ENCODE measurements around the gene CHRNB1. TPM values are rescaled to one million over a fixed set of nuclear protein-coding genes. Genes with fewer than 3 reads are reported as not detected.

CHRNB1 gene
- total RNA-seq, 1 experiment from 2014 or later, result 12.7 TPM

GRCh38 chr17:7426896-7427489 lies 17.9 kb upstream of the CHRNB1 start:
- no peak overlapping the region for H2BK5ac ChIP-seq (ENCODE audit: insufficient read length, low read length)
- no peak overlapping the region for H3K18ac ChIP-seq (ENCODE audit: insufficient read length, low read depth, low read length)
- no peaks in the 10 kb centered on the region for H3K23me2 ChIP-seq (ENCODE audit: insufficient read length, low read depth, low read length, poor library complexity, severe bottlenecking)
- H4K91ac ChIP-seq (ENCODE audit: insufficient read length, low read depth, low read length), result no peak overlapping the region
- H3T11ph ChIP-seq (ENCODE audit: low read length), result no peak overlapping the region
- no peak overlapping the region for H3K56ac ChIP-seq (ENCODE audit: insufficient read length, low read depth, low read length)
- no CpG with 5 or more reads among the region's 29 CpGs for WGBS (ENCODE audit: extremely low coverage, insufficient read length, low lambda C conversion rate)
- H3K4me2 ChIP-seq (ENCODE audit: insufficient read depth, insufficient read length, low read length), result no peak overlapping the region
- H3K27me3 ChIP-seq (ENCODE audit: insufficient read depth, low read length), result no peaks in the 10 kb centered on the region; the same call in 1 of the 2 replicates
- no peaks in the 10 kb centered on the region for H3K4me1 ChIP-seq (ENCODE audit: insufficient read depth, low read length)
- H3K79me2 ChIP-seq (ENCODE audit: insufficient read depth, low read length), result no peaks in the 10 kb centered on the region
- no peaks in the 10 kb centered on the region for H4K20me1 ChIP-seq (ENCODE audit: control insufficient read depth, insufficient read depth, insufficient read length)
- no peak overlapping the region for H2BK12ac ChIP-seq (ENCODE audit: insufficient read length, low read depth, low read length)
- no peaks in the 10 kb centered on the region for H3K9me3 ChIP-seq (ENCODE audit: control insufficient read depth, low read depth, low read length)
- no peak overlapping the region for H2AK5ac ChIP-seq (ENCODE audit: insufficient read length, low read length)
- H2BK20ac ChIP-seq (ENCODE audit: low read depth, low read length, poor library complexity, severe bottlenecking), result no peak overlapping the region
- no peak overlapping the region for H2BK120ac ChIP-seq (ENCODE audit: low read depth, low read length, poor library complexity, severe bottlenecking)
- peaks cover 13% of the 10 kb centered on the region for H3K27me3 Mint-ChIP-seq (ENCODE audit: low read depth)
- H3K9me3 Mint-ChIP-seq, result no peaks in the 10 kb centered on the region; a peak in 1 of 5 replicates
- H3K4ac ChIP-seq (ENCODE audit: low read depth, low read length), result no peak overlapping the region
- no peak overlapping the region for H3K9ac ChIP-seq (ENCODE audit: extremely low read depth, insufficient read length, low read length)
- H4K8ac ChIP-seq (replicated peaks; ENCODE audit: insufficient read length, low read depth, low read length), result no peak overlapping the region
- H3K4me3 Mint-ChIP-seq, result no peak overlapping the region
- H3K14ac ChIP-seq (ENCODE audit: insufficient read depth, low read length), result no peak overlapping the region; the same call in 1 of the 2 replicates
- no peak for TF ChIP-seq CTCF (conservative IDR thresholded peaks at IDR 0.05)
- no peaks in the 10 kb centered on the region for H3K79me1 ChIP-seq (ENCODE audit: insufficient read depth, low read depth, low read length, poor library complexity, severe bottlenecking)
- DNase-seq, result no peak
- H3K27ac ChIP-seq (ENCODE audit: insufficient read length, low read depth, low read length), result no peak overlapping the region
- no peaks in the 10 kb centered on the region for H3K36me3 Mint-ChIP-seq (ENCODE audit: insufficient read depth in 1 of 3, low read depth in 3 of 3)
- H3K27ac Mint-ChIP-seq, result no peak overlapping the region
- no peak overlapping the region for H4K5ac ChIP-seq (ENCODE audit: insufficient read length, low read depth, low read length)
- H3K23ac ChIP-seq (ENCODE audit: insufficient read length, low read depth, low read length), result no peak overlapping the region
- H2BK15ac ChIP-seq (ENCODE audit: low read depth, low read length), result no peak overlapping the region
- H2AFZ ChIP-seq (ENCODE audit: low read length), result no peak overlapping the region
- H3K4me1 Mint-ChIP-seq, result no peaks in the 10 kb centered on the region
